ENCODE results near the gene ACAD10. TPM values are rescaled to one million over a fixed set of nuclear protein-coding genes. Genes with fewer than 3 reads are reported as not detected.

The ACAD10 gene
- total RNA-seq, 6 donors from 2014 or later: 16.7 to 83.8 (median 27.0) TPM

DNA sequence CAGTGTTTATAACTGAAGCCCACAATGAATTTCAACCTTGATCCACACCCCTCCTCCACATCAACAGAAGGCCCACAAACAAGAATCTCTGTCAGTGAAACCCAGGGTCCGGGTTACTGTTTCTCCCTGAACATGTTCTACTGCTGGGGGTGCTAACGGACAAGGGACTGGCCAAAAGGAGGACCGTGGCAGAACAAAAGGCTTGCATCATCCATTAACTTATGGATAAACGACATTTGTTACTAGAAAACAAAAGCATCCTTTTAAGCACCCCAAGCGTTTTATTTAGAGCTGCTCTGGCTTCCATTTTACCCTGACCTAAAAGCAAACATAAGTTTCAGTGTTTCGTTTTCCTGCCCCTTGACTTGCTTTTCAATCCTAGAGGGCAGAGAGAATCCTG, 32.3 kb upstream of the ACAD10 start:
- no peaks in the 10 kb centered on the region for H3K4me1 ChIP-seq
- H3K4me3 ChIP-seq: no peak overlapping the region
- TF ChIP-seq, protein P1, sequence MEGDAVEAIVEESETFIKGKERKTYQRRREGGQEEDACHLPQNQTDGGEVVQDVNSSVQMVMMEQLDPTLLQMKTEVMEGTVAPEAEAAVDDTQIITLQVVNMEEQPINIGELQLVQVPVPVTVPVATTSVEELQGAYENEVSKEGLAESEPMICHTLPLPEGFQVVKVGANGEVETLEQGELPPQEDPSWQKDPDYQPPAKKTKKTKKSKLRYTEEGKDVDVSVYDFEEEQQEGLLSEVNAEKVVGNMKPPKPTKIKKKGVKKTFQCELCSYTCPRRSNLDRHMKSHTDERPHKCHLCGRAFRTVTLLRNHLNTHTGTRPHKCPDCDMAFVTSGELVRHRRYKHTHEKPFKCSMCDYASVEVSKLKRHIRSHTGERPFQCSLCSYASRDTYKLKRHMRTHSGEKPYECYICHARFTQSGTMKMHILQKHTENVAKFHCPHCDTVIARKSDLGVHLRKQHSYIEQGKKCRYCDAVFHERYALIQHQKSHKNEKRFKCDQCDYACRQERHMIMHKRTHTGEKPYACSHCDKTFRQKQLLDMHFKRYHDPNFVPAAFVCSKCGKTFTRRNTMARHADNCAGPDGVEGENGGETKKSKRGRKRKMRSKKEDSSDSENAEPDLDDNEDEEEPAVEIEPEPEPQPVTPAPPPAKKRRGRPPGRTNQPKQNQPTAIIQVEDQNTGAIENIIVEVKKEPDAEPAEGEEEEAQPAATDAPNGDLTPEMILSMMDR (IDR thresholded peaks at IDR 0.05): no peak
- no peak for TF ChIP-seq POLR2A (IDR thresholded peaks at IDR 0.05)
- TF ChIP-seq POLR2AphosphoS5 (IDR thresholded peaks at IDR 0.05): no peak
- no peak for TF ChIP-seq EP300 (IDR thresholded peaks at IDR 0.05)
- H3K9me3 ChIP-seq: no peaks in the 10 kb centered on the region
- peaks cover 44 to 100% (median 77%) of the 10 kb centered on the region in 4 donors for H3K36me3 ChIP-seq
- DNase-seq: no peak
- WGBS, 2 donors: 85 to 87% methylated on average over 6 of the region's 6 CpGs
- H3K27me3 ChIP-seq: no peaks in the 10 kb centered on the region
- H3K27ac ChIP-seq: no peak overlapping the region
- no peak for ATAC-seq (ENCODE audit: low FRiP score in 2 of 2)

DNA sequence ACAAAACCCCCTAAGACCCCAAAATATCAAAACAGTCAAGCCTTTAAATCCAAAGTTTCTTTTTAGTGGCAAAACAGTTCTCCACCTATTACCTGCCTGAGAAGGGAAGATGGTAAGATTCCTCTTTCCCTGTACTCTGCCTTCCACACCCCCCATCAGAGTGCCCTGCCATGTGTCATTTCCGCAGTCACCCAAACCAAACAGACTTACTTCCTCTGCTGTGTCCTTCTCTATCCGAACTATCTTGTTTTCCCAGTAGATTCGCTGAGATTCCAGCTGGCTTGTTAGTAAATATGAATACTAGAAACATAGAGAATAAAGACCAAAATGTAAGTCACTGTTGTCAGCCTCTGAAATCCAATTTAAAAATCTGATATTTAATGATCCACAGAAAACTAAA, 30.5 kb upstream of the ACAD10 start:
- no peak for DNase-seq
- TF ChIP-seq POLR2AphosphoS5 (IDR thresholded peaks at IDR 0.05): no peak
- TF ChIP-seq POLR2A (IDR thresholded peaks at IDR 0.05): no peak
- no peak for TF ChIP-seq EP300 (IDR thresholded peaks at IDR 0.05)
- TF ChIP-seq, protein P1 (IDR thresholded peaks at IDR 0.05): no peak
- no peak for ATAC-seq (ENCODE audit: low FRiP score in 2 of 2)
- H3K4me1 ChIP-seq: no peaks in the 10 kb centered on the region
- 91 to 96% methylated on average over 3 of the region's 3 CpGs for WGBS, 2 donors
- no peaks in the 10 kb centered on the region for H3K27me3 ChIP-seq
- no peak overlapping the region for H3K4me3 ChIP-seq
- peaks cover 43 to 100% (median 79%) of the 10 kb centered on the region in 4 donors for H3K36me3 ChIP-seq
- no peak overlapping the region for H3K27ac ChIP-seq
- H3K9me3 ChIP-seq: no peaks in the 10 kb centered on the region

GRCh38 chr12:111656016-111656415, 29.8 kb upstream of the ACAD10 start:
- no peak overlapping the region for H3K27ac ChIP-seq
- 96 to 97% methylated on average over 4 of the region's 4 CpGs for WGBS, 2 donors
- H3K4me3 ChIP-seq: no peak overlapping the region
- H3K9me3 ChIP-seq: no peaks in the 10 kb centered on the region
- ATAC-seq (ENCODE audit: low FRiP score in 2 of 2) (no peak), DNase-seq (no peak)
- TF ChIP-seq POLR2AphosphoS5 (IDR thresholded peaks at IDR 0.05): no peak
- TF ChIP-seq, protein P1 (IDR thresholded peaks at IDR 0.05): no peak
- no peak for TF ChIP-seq EP300 (IDR thresholded peaks at IDR 0.05)
- TF ChIP-seq POLR2A (IDR thresholded peaks at IDR 0.05): no peak
- no peaks in the 10 kb centered on the region for H3K27me3 ChIP-seq
- no peaks in the 10 kb centered on the region for H3K4me1 ChIP-seq
- H3K36me3 ChIP-seq: peaks cover 43 to 100% (median 82%) of the 10 kb centered on the region in 4 donors

DNA sequence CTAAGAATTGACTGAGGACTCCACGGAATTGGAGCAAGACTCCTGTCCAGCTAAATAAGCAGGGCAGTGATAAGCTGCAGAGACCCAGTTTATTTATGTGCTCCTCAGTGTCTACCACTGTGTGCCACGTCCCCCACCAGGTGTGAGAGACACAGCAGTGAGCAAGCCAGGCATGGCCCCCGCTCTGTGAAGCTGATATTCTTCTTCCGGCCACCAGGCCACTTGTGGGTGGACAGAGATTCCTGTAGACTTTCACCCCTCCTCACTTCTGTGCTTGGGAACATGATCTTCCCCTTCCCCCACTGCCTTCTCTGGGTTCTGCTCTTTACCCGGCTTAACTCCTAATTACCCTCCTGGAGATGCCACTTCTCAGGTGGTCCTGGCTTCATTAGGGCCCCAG, 21.4 kb upstream of the ACAD10 start:
- no peak for ATAC-seq (ENCODE audit: low FRiP score in 2 of 2)
- no peaks in the 10 kb centered on the region for H3K27me3 ChIP-seq
- peaks cover 0 to 3% (median 0%) of the 10 kb centered on the region in 4 donors for H3K4me1 ChIP-seq
- no peak overlapping the region for H3K27ac ChIP-seq
- no peak for DNase-seq
- H3K4me3 ChIP-seq: no peak overlapping the region
- 84 to 91% methylated on average over 5 of the region's 5 CpGs for WGBS, 2 donors
- peaks cover 8 to 99% (median 62%) of the 10 kb centered on the region in 4 donors for H3K36me3 ChIP-seq
- TF ChIP-seq EP300 (IDR thresholded peaks at IDR 0.05) (no peak), POLR2A (IDR thresholded peaks at IDR 0.05) (no peak), POLR2AphosphoS5 (IDR thresholded peaks at IDR 0.05) (no peak)
- TF ChIP-seq, protein P1 (IDR thresholded peaks at IDR 0.05): no peak
- H3K9me3 ChIP-seq: no peaks in the 10 kb centered on the region
